ENCODE data around the gene CD3G. TPM values are rescaled to one million over a fixed set of nuclear protein-coding genes. Genes with fewer than 3 reads are reported as not detected.

CD3G gene
- total and polyA plus RNA-seq, 2 experiments from 2014 or later = not detected

- WGBS, 2 experiments (ENCODE audit: low coverage in 1 of 2, low lambda C conversion rate in 2 of 2, missing lambda C conversion rate in 2 of 2) = 40 to 53% methylated on average over 3 of the region's 3 CpGs
- H3K27me3 ChIP-seq (replicated peaks; ENCODE audit: insufficient read depth) = no peaks in the 10 kb centered on the region; the same call in 1 of the 2 replicates
- H3K4me3 ChIP-seq = no peak overlapping the region
- H3K9me3 ChIP-seq (ENCODE audit: low read depth) = no peaks in the 10 kb centered on the region
- H3K9ac ChIP-seq = no peak overlapping the region
- no peaks in the 10 kb centered on the region for H3K36me3 ChIP-seq (ENCODE audit: low read depth)
- TF ChIP-seq EZH2phosphoT487 (IDR thresholded peaks at IDR 0.05; ENCODE audit: insufficient read depth, low read depth) (no peak), EZH2 (IDR thresholded peaks at IDR 0.05; ENCODE audit: insufficient read depth, poor library complexity, severe bottlenecking) (no peak)
- H3K4me2 ChIP-seq (ENCODE audit: unreplicated experiment) = no peak overlapping the region
- no peaks in the 10 kb centered on the region for H3F3A ChIP-seq (ENCODE audit: insufficient read depth)
- H4K20me1 ChIP-seq (ENCODE audit: insufficient read depth) = no peaks in the 10 kb centered on the region
- no peak for DNase-seq
- H3K27ac ChIP-seq = no peak overlapping the region
- H3K9me2 ChIP-seq (ENCODE audit: insufficient read depth) = no peaks in the 10 kb centered on the region
- in situ Hi-C loops (cut with MboI) = loop anchor here (10.0 kb wide), 1 partner anchor 146 kb away; no protein-coding TSS in a partner anchor
- no peaks in the 10 kb centered on the region for H3K4me1 ChIP-seq (ENCODE audit: insufficient read depth)
- no peak overlapping the region for H2AFZ ChIP-seq
- H3K79me2 ChIP-seq (ENCODE audit: insufficient read depth) = no peaks in the 10 kb centered on the region
These were observed 3.7 kb upstream of the CD3G start for GRCh38 chr11:118340449-118340848.

GRCh38 chr11:118341261-118341660 lies 2.9 kb upstream of the CD3G start:
- Histone ChIP-seq H3F3A (ENCODE audit: insufficient read depth) (no peaks in the 10 kb centered on the region), H2AFZ (no peak overlapping the region), H3K9me2 (ENCODE audit: insufficient read depth) (no peaks in the 10 kb centered on the region), H3K9me3 (ENCODE audit: low read depth) (no peaks in the 10 kb centered on the region), H3K27ac (no peak overlapping the region), H3K4me1 (ENCODE audit: insufficient read depth) (no peaks in the 10 kb centered on the region), H3K4me3 (no peak overlapping the region), H3K4me2 (ENCODE audit: unreplicated experiment) (no peak overlapping the region), H3K36me3 (ENCODE audit: low read depth) (no peaks in the 10 kb centered on the region), H3K27me3 (replicated peaks; ENCODE audit: insufficient read depth) (no peaks in the 10 kb centered on the region; the same call in 1 of the 2 replicates), H4K20me1 (ENCODE audit: insufficient read depth) (no peaks in the 10 kb centered on the region), H3K79me2 (ENCODE audit: insufficient read depth) (no peaks in the 10 kb centered on the region), H3K9ac (no peak overlapping the region)
- 54 to 63% methylated on average over 3 of the region's 3 CpGs for WGBS, 2 experiments (ENCODE audit: low coverage in 1 of 2, low lambda C conversion rate in 2 of 2, missing lambda C conversion rate in 2 of 2)
- no peak for DNase-seq
- in situ Hi-C loops (cut with MboI) = loop anchor here (10.0 kb wide), 1 partner anchor 146 kb away; no protein-coding TSS in a partner anchor
- TF ChIP-seq EZH2 (IDR thresholded peaks at IDR 0.05; ENCODE audit: insufficient read depth, poor library complexity, severe bottlenecking) (no peak), EZH2phosphoT487 (IDR thresholded peaks at IDR 0.05; ENCODE audit: insufficient read depth, low read depth) (no peak)

GRCh38 chr11:118341815-118342489 lies 2.2 kb upstream of the CD3G start:
- H3K4me2 ChIP-seq (ENCODE audit: unreplicated experiment) = no peak overlapping the region
- no peak overlapping the region for H3K9ac ChIP-seq
- DNase-seq = no peak
- no peak for TF ChIP-seq EZH2 (IDR thresholded peaks at IDR 0.05; ENCODE audit: insufficient read depth, poor library complexity, severe bottlenecking)
- TF ChIP-seq EZH2phosphoT487 (IDR thresholded peaks at IDR 0.05; ENCODE audit: insufficient read depth, low read depth) = no peak
- no peaks in the 10 kb centered on the region for H3K36me3 ChIP-seq (ENCODE audit: low read depth)
- H2AFZ ChIP-seq = no peak overlapping the region
- no peaks in the 10 kb centered on the region for H3K9me3 ChIP-seq (ENCODE audit: low read depth)
- no peaks in the 10 kb centered on the region for H3F3A ChIP-seq (ENCODE audit: insufficient read depth)
- no peak overlapping the region for H3K4me3 ChIP-seq
- WGBS, 2 experiments (ENCODE audit: low coverage in 1 of 2, low lambda C conversion rate in 2 of 2, missing lambda C conversion rate in 2 of 2) = 40 to 54% methylated on average over 5 of the region's 5 CpGs
- H3K27me3 ChIP-seq (replicated peaks; ENCODE audit: insufficient read depth) = peaks cover 1% of the 10 kb centered on the region
- no peaks in the 10 kb centered on the region for H3K4me1 ChIP-seq (ENCODE audit: insufficient read depth)
- no peak overlapping the region for H3K27ac ChIP-seq
- H3K79me2 ChIP-seq (ENCODE audit: insufficient read depth) = no peaks in the 10 kb centered on the region
- in situ Hi-C loops (cut with MboI) = loop anchor here (10.0 kb wide), 1 partner anchor 147 kb away; no protein-coding TSS in a partner anchor
- H4K20me1 ChIP-seq (ENCODE audit: insufficient read depth) = no peaks in the 10 kb centered on the region
- H3K9me2 ChIP-seq (ENCODE audit: insufficient read depth) = no peaks in the 10 kb centered on the region

- Histone ChIP-seq H4K20me1 (ENCODE audit: insufficient read depth) (no peaks in the 10 kb centered on the region), H3K9ac (no peak within 1 kb of the TSS), H3K4me1 (ENCODE audit: insufficient read depth) (no peaks in the 10 kb centered on the region), H3K27me3 (replicated peaks; ENCODE audit: insufficient read depth) (peaks cover 8% of the 10 kb centered on the region), H2AFZ (no peak within 1 kb of the TSS), H3K27ac (no peak within 1 kb of the TSS), H3K9me3 (ENCODE audit: low read depth) (no peaks in the 10 kb centered on the region), H3K36me3 (ENCODE audit: low read depth) (no peaks in the 10 kb centered on the region), H3K4me3 (no peak within 1 kb of the TSS), H3F3A (ENCODE audit: insufficient read depth) (no peaks in the 10 kb centered on the region), H3K4me2 (ENCODE audit: unreplicated experiment) (no peak within 1 kb of the TSS), H3K9me2 (ENCODE audit: insufficient read depth) (no peaks in the 10 kb centered on the region), H3K79me2 (ENCODE audit: insufficient read depth) (no peaks in the 10 kb centered on the region)
- in situ Hi-C loops (cut with MboI) = loop anchor here (10.0 kb wide), 1 partner anchor 148 kb away; no protein-coding TSS in a partner anchor
- no peak for TF ChIP-seq EZH2phosphoT487 (IDR thresholded peaks at IDR 0.05; ENCODE audit: insufficient read depth, low read depth)
- no peak for TF ChIP-seq EZH2 (IDR thresholded peaks at IDR 0.05; ENCODE audit: insufficient read depth, poor library complexity, severe bottlenecking)
- 62 to 70% methylated on average over 13 of the region's 13 CpGs for WGBS, 2 experiments (ENCODE audit: low coverage in 1 of 2, low lambda C conversion rate in 2 of 2, missing lambda C conversion rate in 2 of 2)
- DNase-seq = no peak
These were observed 1.5 kb upstream of the CD3G start, which contains the start of gene CD3D for GRCh38 chr11:118342503-118343161. TSS of gene CD3D (minus strand) at chr11:118342705. CDS start at chr11:118342607, 98 bp downstream.

All from GM23248 (cell line).